KOPT-K1 (cell line): Measurements from ENCODE around the gene C19orf12.
"Not testable (repeated sequence)": the region's sequence is repeated elsewhere in the genome, so short reads cannot be mapped to it uniquely, and the experiment has no call there.

Experiments
- H3K27ac ChIP-seq: fragments of 200-600 bp; sonication (generic); 2 replicates; pipeline ENCODE4 v1.5.1; 2016; ENCODE audit warnings: antibody characterized with exemption, mild to moderate bottlenecking, low read depth, low read length; ENCODE audit not compliant: poor library complexity, severe bottlenecking
- H3K36me3 ChIP-seq: fragments of 200-600 bp; sonication (generic); 2 replicates; pipeline ENCODE4 v1.5.1; 2017; ENCODE audit warnings: antibody characterized with exemption, mild to moderate bottlenecking, low read length, moderate library complexity; ENCODE audit not compliant: insufficient read depth
- H3K9me3 ChIP-seq: fragments of 200-600 bp; sonication (generic); 2 replicates; pipeline ENCODE4 v1.5.1; 2017; ENCODE audit warnings: antibody characterized with exemption, low read length, mild to moderate bottlenecking; ENCODE audit not compliant: insufficient read depth, poor library complexity, severe bottlenecking

Gene C19orf12

GRCh38 chr19:29678484-29679106, 36.5 kb downstream of the C19orf12 start:
- Histone ChIP-seq H3K9me3 (no peaks in the 10 kb centered on the region), H3K27ac (peak overlapping the region; percentile 22), H3K36me3 (peaks cover 49% of the 10 kb centered on the region)

- Histone ChIP-seq H3K27ac (peak overlapping the region; percentile 92), H3K36me3 (peaks cover 49% of the 10 kb centered on the region), H3K9me3 (no peaks in the 10 kb centered on the region)
These were observed 37.9 kb downstream of the C19orf12 start for GRCh38 chr19:29677001-29677817.

- Histone ChIP-seq H3K27ac (peak overlapping the region; percentile 92), H3K9me3 (no peaks in the 10 kb centered on the region), H3K36me3 (peaks cover 49% of the 10 kb centered on the region)
These were observed 38.5 kb downstream of the C19orf12 start for GRCh38 chr19:29676586-29676985.

GRCh38 chr19:29675650-29676186, 39.3 kb downstream of the C19orf12 start:
- Histone ChIP-seq H3K27ac (peak overlapping the region; percentile 92), H3K9me3 (no peaks in the 10 kb centered on the region), H3K36me3 (peaks cover 49% of the 10 kb centered on the region)

GRCh38 chr19:29675120-29675649, 39.9 kb downstream of the C19orf12 start:
- Histone ChIP-seq H3K36me3 (peaks cover 49% of the 10 kb centered on the region), H3K27ac (peak overlapping the region; percentile 92), H3K9me3 (no peaks in the 10 kb centered on the region)

GRCh38 chr19:29674374-29675119, 40.5 kb downstream of the C19orf12 start:
- H3K9me3 ChIP-seq, result no peaks in the 10 kb centered on the region
- peak overlapping the region; percentile 92 for H3K27ac ChIP-seq
- H3K36me3 ChIP-seq, result peaks cover 49% of the 10 kb centered on the region

GRCh38 chr19:29673451-29674371, 41.4 kb downstream of the C19orf12 start:
- Histone ChIP-seq H3K9me3 (no peaks in the 10 kb centered on the region), H3K27ac (peak overlapping the region; percentile 92), H3K36me3 (peaks cover 50% of the 10 kb centered on the region)

GRCh38 chr19:29672933-29673336, 42.1 kb downstream of the C19orf12 start:
- H3K36me3 ChIP-seq, result peaks cover 43% of the 10 kb centered on the region
- no peaks in the 10 kb centered on the region for H3K9me3 ChIP-seq
- peak overlapping the region; percentile 92 for H3K27ac ChIP-seq

GRCh38 chr19:29672319-29672932, 42.6 kb downstream of the C19orf12 start:
- Histone ChIP-seq H3K36me3 (peaks cover 41% of the 10 kb centered on the region), H3K9me3 (no peaks in the 10 kb centered on the region), H3K27ac (peak overlapping the region; percentile 92)

- Histone ChIP-seq H3K9me3 (no peaks in the 10 kb centered on the region), H3K36me3 (peaks cover 32% of the 10 kb centered on the region), H3K27ac (peak overlapping the region; percentile 92)
These were observed 43.5 kb downstream of the C19orf12 start for GRCh38 chr19:29671393-29672160.

- Histone ChIP-seq H3K27ac (peak overlapping the region; percentile 92), H3K36me3 (peaks cover 27% of the 10 kb centered on the region)
- H3K9me3 ChIP-seq, result not testable (repeated sequence)
These were observed 44.1 kb downstream of the C19orf12 start for GRCh38 chr19:29671026-29671392.

- Histone ChIP-seq H3K9me3 (no peaks in the 10 kb centered on the region), H3K27ac (no peak overlapping the region), H3K36me3 (peaks cover 19% of the 10 kb centered on the region)
These were observed 44.8 kb downstream of the C19orf12 start for GRCh38 chr19:29670255-29670654.
